Astrocyte of the spinal cord (primary cell): ENCODE measurements around the gene PLD1.
A peak's percentile ranks its signal among the peaks of the same experiment; 100 is the strongest.

Source experiments
- DNase-seq: peaks from one replicate; pipeline ENCODE4 v3.0.0; 2011; ENCODE audit warnings: low read depth, low spot score
- H3K4me3 ChIP-seq: 2 replicates; pipeline ENCODE4 v1.5.1; 2011; ENCODE audit warnings: low read depth, mild to moderate bottlenecking, low read length, moderate library complexity
- in situ Hi-C: cut with HindIII; loops from 2 replicates; pipeline ENCODE4 v1.10.0; 2017; ENCODE audit warnings: low sequenced_read_pairs
- TF ChIP-seq, protein P1 (sequence below): IDR thresholded peaks from 2 replicates; pipeline ENCODE4 v1.5.1; 2012; ENCODE audit warnings: low read depth, mild to moderate bottlenecking, low read length, inconsistent platforms

The PLD1 gene

DNA sequence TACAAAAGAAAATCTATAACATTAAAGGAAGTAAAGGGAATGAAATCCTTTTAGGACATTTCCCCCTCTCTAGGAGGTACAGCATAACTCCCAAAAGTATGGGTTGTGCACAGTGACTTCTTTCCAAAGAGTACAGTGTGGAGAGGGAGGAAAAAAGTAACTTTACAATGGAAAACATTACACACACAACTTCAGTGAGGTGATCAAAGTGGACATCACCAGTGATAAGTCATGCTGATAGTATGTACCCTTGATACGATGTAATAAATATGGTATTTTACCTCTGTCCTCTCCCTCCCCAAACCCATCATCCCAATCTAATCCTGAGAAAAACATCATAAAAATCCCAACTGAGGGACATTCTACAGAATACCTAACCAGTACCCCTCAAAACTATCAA is 10.8 kb downstream of the PLD1 start:
- TF ChIP-seq, protein P1, sequence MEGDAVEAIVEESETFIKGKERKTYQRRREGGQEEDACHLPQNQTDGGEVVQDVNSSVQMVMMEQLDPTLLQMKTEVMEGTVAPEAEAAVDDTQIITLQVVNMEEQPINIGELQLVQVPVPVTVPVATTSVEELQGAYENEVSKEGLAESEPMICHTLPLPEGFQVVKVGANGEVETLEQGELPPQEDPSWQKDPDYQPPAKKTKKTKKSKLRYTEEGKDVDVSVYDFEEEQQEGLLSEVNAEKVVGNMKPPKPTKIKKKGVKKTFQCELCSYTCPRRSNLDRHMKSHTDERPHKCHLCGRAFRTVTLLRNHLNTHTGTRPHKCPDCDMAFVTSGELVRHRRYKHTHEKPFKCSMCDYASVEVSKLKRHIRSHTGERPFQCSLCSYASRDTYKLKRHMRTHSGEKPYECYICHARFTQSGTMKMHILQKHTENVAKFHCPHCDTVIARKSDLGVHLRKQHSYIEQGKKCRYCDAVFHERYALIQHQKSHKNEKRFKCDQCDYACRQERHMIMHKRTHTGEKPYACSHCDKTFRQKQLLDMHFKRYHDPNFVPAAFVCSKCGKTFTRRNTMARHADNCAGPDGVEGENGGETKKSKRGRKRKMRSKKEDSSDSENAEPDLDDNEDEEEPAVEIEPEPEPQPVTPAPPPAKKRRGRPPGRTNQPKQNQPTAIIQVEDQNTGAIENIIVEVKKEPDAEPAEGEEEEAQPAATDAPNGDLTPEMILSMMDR, result no peak
- no peak for DNase-seq
- in situ Hi-C loops, result no loop called here
- no peak overlapping the region for H3K4me3 ChIP-seq

DNA sequence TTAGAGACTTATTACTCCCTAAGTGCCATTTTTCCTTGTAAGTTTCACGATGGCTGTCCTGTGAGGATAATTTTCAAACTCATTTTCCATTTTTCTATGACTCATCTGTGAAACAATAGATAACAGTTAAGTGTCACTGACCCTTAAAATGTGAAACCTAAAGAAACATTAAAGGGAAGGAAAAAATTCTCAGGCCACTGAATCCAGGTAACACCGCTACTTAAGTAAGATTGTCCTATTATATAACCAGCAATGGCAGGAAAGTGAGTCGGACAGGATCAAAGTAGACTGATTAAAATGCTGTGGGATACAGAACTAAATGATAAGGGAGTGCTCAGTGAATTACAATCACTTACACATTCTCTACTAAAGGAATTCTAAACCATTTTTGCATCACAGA is 12.4 kb downstream of the PLD1 start:
- no peak overlapping the region for H3K4me3 ChIP-seq
- no peak for DNase-seq
- TF ChIP-seq, protein P1, result no peak
- in situ Hi-C loops, result no loop called here

DNA sequence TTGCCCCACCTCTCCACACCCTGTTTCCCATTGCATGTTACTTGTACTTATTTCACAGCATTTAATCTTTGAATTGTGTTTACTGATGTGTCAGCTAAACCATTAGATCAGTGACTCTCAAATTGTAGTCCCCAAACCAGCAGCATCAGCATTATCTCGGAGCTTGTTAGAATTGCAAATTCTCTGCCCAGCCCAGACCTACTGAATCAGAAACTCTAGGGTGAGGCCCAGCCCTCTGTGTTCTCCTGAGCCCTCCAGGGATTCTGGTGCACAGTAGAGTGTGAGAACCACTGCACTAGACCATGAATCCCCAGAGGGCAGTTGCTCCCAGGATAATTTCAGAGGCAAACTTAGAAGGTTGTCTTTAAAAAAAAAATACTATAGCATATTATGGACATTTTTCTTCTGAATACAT is 13.0 kb downstream of the PLD1 start:
- no peak overlapping the region for H3K4me3 ChIP-seq
- in situ Hi-C loops, result no loop called here
- TF ChIP-seq, protein P1, result no peak
- no peak for DNase-seq

DNA sequence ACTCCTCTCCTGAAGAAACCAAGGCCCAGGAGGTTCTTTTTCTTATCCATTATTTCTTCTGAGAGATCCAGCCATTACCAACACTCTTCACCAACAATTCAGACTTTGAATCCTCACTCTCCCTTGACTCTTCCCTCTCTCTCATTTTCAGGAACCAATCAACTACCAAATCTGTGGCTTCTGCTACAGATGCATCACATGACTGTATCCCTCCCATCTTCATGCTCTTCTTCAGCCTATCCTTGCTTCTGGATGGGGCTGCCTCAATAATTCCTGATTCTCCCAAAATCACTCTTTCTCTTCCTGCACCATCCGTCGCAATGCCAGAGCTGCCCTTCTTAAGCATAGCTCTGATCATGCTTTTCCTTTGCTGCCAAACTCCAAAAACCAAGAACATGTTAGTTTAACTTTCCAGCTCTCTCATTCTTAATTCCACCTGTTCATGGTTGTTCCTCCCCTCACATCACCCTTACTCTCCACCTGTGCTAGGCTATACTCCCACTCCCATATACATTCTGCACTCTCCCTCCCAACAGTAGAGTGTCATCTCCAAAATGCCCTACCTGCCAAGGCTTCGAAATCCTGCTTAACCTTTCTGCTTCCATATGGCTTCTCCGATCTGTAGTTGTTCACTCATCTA is 13.5 kb downstream of the PLD1 start:
- TF ChIP-seq, protein P1, result no peak
- no peak for DNase-seq
- no peak overlapping the region for H3K4me3 ChIP-seq
- in situ Hi-C loops, result no loop called here

DNA sequence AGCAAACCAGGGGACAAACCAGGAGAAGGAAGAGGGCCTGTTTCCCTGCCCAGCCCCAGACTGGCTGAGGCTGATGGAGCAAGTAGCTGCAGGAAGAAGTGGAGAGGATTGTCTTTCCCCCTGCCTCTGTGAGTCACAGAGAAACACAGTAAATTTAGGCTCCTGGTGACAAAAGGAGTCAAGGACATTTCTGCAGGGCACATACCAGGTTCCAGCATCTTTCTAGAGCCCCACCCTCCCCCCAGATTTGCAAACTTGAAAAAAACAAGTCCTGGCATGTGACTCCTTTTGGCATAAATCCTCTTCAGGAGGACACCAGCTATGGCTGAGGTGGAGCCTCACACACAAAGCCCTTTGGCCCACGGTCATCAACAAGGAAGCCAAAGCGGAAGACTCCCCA is 17.8 kb downstream of the PLD1 start:
- TF ChIP-seq, protein P1, result no peak
- in situ Hi-C loops, result no loop called here
- no peak for DNase-seq
- H3K4me3 ChIP-seq, result no peak overlapping the region

DNA sequence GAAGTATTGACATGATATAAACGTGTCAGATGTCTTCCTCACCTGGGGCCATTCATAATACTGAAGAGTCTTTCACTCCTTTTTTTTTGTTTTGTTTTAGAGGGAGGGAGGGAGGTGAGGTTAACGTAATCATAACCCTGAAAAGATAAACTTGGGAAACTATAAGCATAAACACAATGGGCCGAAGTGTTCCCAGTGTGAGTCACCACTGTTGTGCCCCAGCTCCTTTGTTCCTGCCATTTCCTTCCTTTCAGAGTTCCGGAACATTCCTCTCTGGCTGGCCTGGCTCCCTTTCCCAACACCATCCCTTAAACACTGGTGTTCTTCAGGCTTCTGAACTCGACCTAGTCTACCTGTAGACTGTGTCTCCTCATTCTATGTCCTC is 18.6 kb downstream of the PLD1 start:
- H3K4me3 ChIP-seq, result no peak overlapping the region
- in situ Hi-C loops, result no loop called here
- TF ChIP-seq, protein P1, result no peak
- DNase-seq, result peak; percentile 72
